ENCODE results near the gene SHROOM3. TPM values are rescaled to one million over a fixed set of nuclear protein-coding genes. Genes with fewer than 3 reads are reported as not detected.

SHROOM3 gene
- total and polyA plus RNA-seq, 2 donors from 2014 or later: 5.5 to 67.3 TPM

DNA sequence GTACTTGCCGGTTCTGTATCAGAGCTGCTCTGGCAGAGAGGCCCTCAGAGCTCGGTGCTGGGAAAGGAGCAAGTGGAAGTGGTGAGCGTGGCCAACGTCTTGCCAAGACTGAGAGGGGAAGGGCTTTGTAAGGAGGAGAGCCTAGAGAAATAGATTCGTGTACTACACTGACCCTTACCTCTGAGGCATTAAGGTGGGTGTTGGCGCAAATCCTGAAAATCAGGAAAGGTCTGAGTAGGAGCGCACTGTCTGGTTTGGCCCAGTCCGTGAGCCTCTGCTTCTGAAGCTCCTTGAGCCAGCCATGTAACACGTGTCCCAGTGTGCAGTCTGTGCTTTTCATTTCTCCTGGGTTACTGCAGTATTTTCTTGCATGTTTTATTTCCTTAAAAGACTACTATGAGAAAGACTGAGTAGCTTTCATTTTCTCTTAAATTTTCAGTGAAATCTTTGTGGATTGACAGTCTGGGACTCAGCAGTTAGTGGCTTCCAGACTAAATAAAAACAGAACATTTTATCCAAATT, 322.4 kb downstream of the SHROOM3 start:
- Histone ChIP-seq H3K4me3 (ENCODE audit: low read length in 3 of 3) (no peak overlapping the region), H3K27ac (ENCODE audit: low read depth in 2 of 2, low read length in 2 of 2) (peak overlapping the region in 1 of 2 donors; percentile 68), H3K4me1 (ENCODE audit: control insufficient read depth in 2 of 3, insufficient read depth in 2 of 3, low read depth in 1 of 3, low read length in 3 of 3) (peaks cover 0 to 10% (median 9%) of the 10 kb centered on the region in 3 donors), H3K27me3 (ENCODE audit: control insufficient read depth, insufficient read depth, low read length) (no peaks in the 10 kb centered on the region), H3K9ac (ENCODE audit: low read length in 3 of 3) (no peak overlapping the region), H3K36me3 (ENCODE audit: control insufficient read depth in 2 of 3, insufficient read depth in 3 of 3, low read length in 3 of 3) (peaks cover 9 to 31% (median 12%) of the 10 kb centered on the region in 3 donors), H3K9me3 (ENCODE audit: control insufficient read depth in 2 of 3, insufficient read depth in 1 of 3, low read length in 3 of 3) (no peaks in the 10 kb centered on the region)
- intact Hi-C loops (cut with DNase I): no loop called here
- FAIRE-seq (no peak), DNase-seq (no peak)
- TF ChIP-seq, protein P1, sequence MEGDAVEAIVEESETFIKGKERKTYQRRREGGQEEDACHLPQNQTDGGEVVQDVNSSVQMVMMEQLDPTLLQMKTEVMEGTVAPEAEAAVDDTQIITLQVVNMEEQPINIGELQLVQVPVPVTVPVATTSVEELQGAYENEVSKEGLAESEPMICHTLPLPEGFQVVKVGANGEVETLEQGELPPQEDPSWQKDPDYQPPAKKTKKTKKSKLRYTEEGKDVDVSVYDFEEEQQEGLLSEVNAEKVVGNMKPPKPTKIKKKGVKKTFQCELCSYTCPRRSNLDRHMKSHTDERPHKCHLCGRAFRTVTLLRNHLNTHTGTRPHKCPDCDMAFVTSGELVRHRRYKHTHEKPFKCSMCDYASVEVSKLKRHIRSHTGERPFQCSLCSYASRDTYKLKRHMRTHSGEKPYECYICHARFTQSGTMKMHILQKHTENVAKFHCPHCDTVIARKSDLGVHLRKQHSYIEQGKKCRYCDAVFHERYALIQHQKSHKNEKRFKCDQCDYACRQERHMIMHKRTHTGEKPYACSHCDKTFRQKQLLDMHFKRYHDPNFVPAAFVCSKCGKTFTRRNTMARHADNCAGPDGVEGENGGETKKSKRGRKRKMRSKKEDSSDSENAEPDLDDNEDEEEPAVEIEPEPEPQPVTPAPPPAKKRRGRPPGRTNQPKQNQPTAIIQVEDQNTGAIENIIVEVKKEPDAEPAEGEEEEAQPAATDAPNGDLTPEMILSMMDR (IDR thresholded peaks at IDR 0.05; ENCODE audit: borderline replicate concordance, extremely low read depth, insufficient read depth): no peak

DNA sequence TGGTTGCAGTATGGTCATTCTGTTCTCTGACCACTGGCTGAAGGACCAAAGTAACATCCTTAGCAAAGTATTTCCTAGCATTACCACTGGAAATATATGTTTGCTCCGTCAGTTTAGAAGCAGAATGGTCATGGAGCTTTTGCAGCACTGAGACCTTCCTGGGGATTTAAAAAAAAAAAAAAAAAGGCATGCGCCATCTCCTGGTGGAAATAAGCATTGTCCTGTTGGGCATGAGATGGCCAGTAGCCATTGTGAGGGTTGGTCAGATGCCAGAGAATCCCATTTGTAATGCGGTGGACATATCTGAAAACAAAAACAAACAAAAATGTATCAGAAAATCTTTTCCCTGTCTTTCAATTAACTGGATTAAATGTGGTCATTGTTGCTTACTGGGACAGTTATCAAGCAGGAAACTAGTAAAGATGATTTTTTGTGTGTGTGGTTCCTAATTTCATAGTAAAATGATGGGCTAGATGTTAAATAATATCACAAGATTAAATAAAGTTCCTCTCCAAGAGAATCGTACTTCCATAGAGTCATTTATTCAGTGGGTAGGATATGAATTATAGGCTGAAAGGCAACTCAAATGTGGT, 323.4 kb downstream of the SHROOM3 start:
- FAIRE-seq (peak; percentile 60), DNase-seq (peak in 3 of 5 donors; percentile 41 to 80 (median 76))
- TF ChIP-seq, protein P1 (IDR thresholded peaks at IDR 0.05; ENCODE audit: borderline replicate concordance, extremely low read depth, insufficient read depth): peak; percentile 60
- intact Hi-C loops (cut with DNase I): no loop called here
- H3K27ac ChIP-seq (ENCODE audit: low read depth in 2 of 2, low read length in 2 of 2): peak overlapping the region in 1 of 2 donors; percentile 36
- H3K4me1 ChIP-seq (ENCODE audit: control insufficient read depth in 2 of 3, insufficient read depth in 2 of 3, low read depth in 1 of 3, low read length in 3 of 3): peaks cover 0 to 8% (median 4%) of the 10 kb centered on the region in 3 donors
- no peaks in the 10 kb centered on the region for H3K27me3 ChIP-seq (ENCODE audit: control insufficient read depth, insufficient read depth, low read length)
- H3K9ac ChIP-seq (ENCODE audit: low read length in 3 of 3): peak overlapping the region in 1 of 3 donors; percentile 43
- H3K9me3 ChIP-seq (ENCODE audit: control insufficient read depth in 2 of 3, insufficient read depth in 1 of 3, low read length in 3 of 3): no peaks in the 10 kb centered on the region
- no peak overlapping the region for H3K4me3 ChIP-seq (ENCODE audit: low read length in 3 of 3)
- peaks cover 9 to 32% (median 12%) of the 10 kb centered on the region in 3 donors for H3K36me3 ChIP-seq (ENCODE audit: control insufficient read depth in 2 of 3, insufficient read depth in 3 of 3, low read length in 3 of 3)

DNA sequence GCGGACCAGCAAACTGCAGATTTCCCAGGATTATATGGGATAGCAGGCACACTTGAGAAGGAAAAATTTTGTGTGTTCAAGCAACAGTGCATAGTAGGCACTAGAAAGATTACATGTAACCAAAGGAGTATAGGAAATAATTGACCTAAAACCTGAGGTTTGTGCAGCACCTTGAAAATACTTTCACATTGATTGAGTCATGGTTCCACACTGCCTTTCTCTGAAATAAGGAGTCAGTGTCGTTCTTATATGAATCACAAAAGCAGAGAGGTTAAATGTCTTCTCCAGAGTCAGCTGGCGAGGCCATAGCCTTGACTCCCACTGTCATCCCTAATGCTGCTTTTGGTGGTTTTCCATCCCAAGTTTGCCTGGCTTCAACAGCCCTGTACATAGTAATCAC, 324.0 kb downstream of the SHROOM3 start:
- FAIRE-seq (no peak), DNase-seq (no peak)
- Histone ChIP-seq H3K4me1 (ENCODE audit: control insufficient read depth in 2 of 3, insufficient read depth in 2 of 3, low read depth in 1 of 3, low read length in 3 of 3) (peaks cover 0 to 7% (median 4%) of the 10 kb centered on the region in 3 donors), H3K9me3 (ENCODE audit: control insufficient read depth in 2 of 3, insufficient read depth in 1 of 3, low read length in 3 of 3) (no peaks in the 10 kb centered on the region), H3K4me3 (ENCODE audit: low read length in 3 of 3) (no peak overlapping the region), H3K27me3 (ENCODE audit: control insufficient read depth, insufficient read depth, low read length) (no peaks in the 10 kb centered on the region), H3K36me3 (ENCODE audit: control insufficient read depth in 2 of 3, insufficient read depth in 3 of 3, low read length in 3 of 3) (peaks cover 9 to 32% (median 12%) of the 10 kb centered on the region in 3 donors), H3K27ac (ENCODE audit: low read depth in 2 of 2, low read length in 2 of 2) (no peak overlapping the region), H3K9ac (ENCODE audit: low read length in 3 of 3) (no peak overlapping the region)
- intact Hi-C loops (cut with DNase I): no loop called here
- TF ChIP-seq, protein P1 (IDR thresholded peaks at IDR 0.05; ENCODE audit: borderline replicate concordance, extremely low read depth, insufficient read depth): no peak

Measured in kidney (tissue), 14 donors.